HUES6 (cell line): ENCODE results near the gene CGNL1.

Experiments used
- H3K27ac ChIP-seq: 2 replicates; pipeline ENCODE4 v1.7.0; 2013; ENCODE audit warnings: low read depth, mild to moderate bottlenecking, low read length, inconsistent platforms
- H3K27me3 ChIP-seq: 2 replicates; pipeline ENCODE4 v1.6.1; 2013; ENCODE audit warnings: low read length; ENCODE audit not compliant: control insufficient read depth, insufficient read depth
- H3K36me3 ChIP-seq: 2 replicates; pipeline ENCODE4 v1.6.1; 2013; ENCODE audit warnings: low read length; ENCODE audit not compliant: control insufficient read depth, insufficient read depth
- H3K4me1 ChIP-seq: 2 replicates; pipeline ENCODE4 v1.6.1; 2013; ENCODE audit warnings: low read length; ENCODE audit not compliant: control insufficient read depth, insufficient read depth
- H3K4me3 ChIP-seq: 2 replicates; pipeline ENCODE4 v1.5.1; 2013; ENCODE audit warnings: low read depth, low read length
- H3K9ac ChIP-seq: one replicate; pipeline ENCODE4 v1.6.1; 2013; ENCODE audit warnings: mild to moderate bottlenecking, low read length
- H3K9me3 ChIP-seq: 2 replicates; pipeline ENCODE4 v1.6.1; 2013; ENCODE audit warnings: low read depth, low read length; ENCODE audit not compliant: control insufficient read depth, insufficient read depth

Gene CGNL1, protein sequence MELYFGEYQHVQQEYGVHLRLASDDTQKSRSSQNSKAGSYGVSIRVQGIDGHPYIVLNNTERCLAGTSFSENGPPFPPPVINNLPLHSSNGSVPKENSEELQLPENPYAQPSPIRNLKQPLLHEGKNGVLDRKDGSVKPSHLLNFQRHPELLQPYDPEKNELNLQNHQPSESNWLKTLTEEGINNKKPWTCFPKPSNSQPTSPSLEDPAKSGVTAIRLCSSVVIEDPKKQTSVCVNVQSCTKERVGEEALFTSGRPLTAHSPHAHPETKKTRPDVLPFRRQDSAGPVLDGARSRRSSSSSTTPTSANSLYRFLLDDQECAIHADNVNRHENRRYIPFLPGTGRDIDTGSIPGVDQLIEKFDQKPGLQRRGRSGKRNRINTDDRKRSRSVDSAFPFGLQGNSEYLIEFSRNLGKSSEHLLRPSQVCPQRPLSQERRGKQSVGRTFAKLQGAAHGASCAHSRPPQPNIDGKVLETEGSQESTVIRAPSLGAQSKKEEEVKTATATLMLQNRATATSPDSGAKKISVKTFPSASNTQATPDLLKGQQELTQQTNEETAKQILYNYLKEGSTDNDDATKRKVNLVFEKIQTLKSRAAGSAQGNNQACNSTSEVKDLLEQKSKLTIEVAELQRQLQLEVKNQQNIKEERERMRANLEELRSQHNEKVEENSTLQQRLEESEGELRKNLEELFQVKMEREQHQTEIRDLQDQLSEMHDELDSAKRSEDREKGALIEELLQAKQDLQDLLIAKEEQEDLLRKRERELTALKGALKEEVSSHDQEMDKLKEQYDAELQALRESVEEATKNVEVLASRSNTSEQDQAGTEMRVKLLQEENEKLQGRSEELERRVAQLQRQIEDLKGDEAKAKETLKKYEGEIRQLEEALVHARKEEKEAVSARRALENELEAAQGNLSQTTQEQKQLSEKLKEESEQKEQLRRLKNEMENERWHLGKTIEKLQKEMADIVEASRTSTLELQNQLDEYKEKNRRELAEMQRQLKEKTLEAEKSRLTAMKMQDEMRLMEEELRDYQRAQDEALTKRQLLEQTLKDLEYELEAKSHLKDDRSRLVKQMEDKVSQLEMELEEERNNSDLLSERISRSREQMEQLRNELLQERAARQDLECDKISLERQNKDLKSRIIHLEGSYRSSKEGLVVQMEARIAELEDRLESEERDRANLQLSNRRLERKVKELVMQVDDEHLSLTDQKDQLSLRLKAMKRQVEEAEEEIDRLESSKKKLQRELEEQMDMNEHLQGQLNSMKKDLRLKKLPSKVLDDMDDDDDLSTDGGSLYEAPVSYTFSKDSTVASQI

DNA sequence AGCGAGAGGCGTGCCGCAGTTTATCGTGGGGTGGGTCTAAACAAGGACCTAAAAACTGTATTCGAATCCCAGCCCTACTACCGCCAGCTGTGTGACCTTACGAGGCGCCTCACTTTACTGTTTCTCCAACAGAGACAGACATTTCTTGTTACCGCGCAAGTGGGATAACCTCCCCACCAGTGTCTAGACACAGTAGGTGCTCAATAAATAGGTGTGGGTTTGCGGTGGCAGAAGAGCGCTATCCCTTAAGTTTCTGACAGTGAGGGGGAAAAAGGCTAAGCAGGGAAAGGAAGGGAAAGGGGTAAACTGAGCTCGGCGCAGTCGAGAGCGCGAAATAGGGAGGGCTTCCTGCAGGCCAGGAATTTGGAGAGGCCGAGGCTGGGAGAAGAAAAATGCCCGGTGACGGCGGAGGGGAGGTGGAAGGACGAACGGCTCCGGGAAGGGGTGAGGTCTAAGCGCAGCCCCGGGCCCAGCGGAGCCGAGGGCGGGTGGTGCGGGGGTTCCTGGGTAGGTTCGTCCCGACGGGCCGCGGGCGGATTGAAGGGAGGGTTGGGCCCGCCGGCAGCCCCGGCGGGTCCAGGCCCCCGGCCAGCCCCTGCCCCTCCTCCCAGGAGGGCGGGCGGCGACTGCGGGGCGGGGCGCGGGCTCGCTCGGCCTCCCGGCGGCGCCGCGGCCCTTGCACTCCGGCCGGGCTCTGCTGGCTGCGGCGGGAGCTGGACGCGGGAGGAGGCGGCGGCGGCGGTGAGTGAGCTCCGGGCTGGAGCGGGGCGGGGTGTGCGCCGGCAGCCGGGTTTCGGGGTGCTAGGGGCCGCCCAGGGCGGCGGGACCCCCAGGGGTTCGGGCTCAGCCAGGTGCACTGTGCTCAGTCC, at the start of gene CGNL1:
TSS of gene CGNL1 (plus strand) at position 679 of the 869 bp plus-strand sequence. CDS start 61,495 bp downstream, outside the sequence.
- Histone ChIP-seq H3K27me3 (no peaks in the 10 kb centered on the region; the same call in 1 of the 2 replicates), H3K4me3 (peak within 1 kb of the TSS; percentile 79), H3K9me3 (no peaks in the 10 kb centered on the region), H3K9ac (peak within 1 kb of the TSS; percentile 66), H3K27ac (no peak within 1 kb of the TSS; the same call in 1 of the 2 replicates), H3K36me3 (no peaks in the 10 kb centered on the region), H3K4me1 (peaks cover 41% of the 10 kb centered on the region)

DNA sequence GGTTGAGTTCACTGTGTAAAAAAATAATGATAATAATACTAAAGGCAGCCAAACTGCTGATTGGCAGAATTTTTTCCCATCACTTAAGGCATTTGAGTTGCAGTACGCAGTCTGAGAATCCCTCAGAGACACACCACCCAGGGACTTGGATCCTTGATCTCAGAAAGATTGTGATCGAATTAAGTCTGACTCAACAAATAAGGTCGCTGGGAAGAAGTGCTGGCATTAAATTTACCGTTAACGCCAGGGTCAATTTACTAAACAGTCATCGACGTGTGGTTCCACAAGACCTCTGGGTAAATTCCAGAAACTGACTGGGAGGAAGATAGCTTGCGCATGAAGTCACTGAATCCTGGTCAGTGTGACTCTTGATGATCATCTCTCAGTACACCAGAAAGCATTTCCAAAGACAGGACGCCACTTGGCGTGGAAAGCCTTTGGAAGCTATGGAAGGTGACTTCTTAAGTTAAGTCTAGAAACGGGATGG, 48.3 kb upstream of the CGNL1 start:
- Histone ChIP-seq H3K9ac (no peak overlapping the region), H3K4me1 (peaks cover 22% of the 10 kb centered on the region; the same call in 1 of the 2 replicates), H3K27me3 (no peaks in the 10 kb centered on the region), H3K27ac (no peak overlapping the region), H3K9me3 (no peaks in the 10 kb centered on the region), H3K4me3 (no peak overlapping the region), H3K36me3 (no peaks in the 10 kb centered on the region)

DNA sequence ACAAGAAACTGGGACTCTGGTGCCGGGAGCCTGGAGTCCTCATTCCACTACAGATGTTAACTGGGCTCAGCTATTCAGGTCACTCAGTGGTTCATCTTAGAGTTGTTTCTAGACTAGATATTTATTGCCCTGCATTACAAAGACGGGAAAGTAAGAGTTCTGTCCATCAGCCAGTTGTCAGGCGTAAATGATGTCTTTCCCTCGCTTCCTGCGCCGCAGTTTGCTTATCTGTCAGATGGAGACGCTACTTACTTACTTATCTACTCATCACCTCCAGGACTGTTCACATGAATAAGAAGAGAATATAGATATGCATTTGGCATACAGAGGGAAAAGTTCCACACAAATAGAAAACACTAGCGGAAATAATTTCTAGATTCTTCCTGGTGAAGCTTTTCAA, 47.8 kb upstream of the CGNL1 start:
- Histone ChIP-seq H3K9me3 (no peaks in the 10 kb centered on the region), H3K36me3 (no peaks in the 10 kb centered on the region), H3K4me1 (peaks cover 17% of the 10 kb centered on the region; the same call in 1 of the 2 replicates), H3K4me3 (no peak overlapping the region), H3K27ac (no peak overlapping the region), H3K27me3 (no peaks in the 10 kb centered on the region), H3K9ac (no peak overlapping the region)

DNA sequence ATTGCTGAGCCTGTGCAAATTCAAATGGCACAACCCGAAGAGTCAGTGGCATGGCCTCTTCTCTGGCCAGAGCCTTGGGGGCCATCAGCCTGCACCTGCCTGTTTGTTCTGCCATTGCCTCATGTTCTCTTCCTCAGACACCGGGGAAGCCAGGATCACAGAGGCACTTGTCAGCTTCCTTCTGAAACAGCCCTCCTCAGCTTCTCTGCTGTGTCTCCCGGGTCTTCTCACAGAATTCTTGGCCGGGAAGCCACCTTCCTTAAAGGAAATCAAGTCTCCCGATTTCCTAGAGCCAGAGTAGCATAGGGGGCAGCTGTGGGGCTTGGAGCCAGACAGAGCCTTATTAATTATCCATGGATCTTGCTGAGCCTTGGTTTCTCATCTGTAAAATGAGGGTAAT, 47.4 kb upstream of the CGNL1 start:
- Histone ChIP-seq H3K9me3 (no peaks in the 10 kb centered on the region), H3K4me3 (no peak overlapping the region), H3K27ac (no peak overlapping the region)

DNA sequence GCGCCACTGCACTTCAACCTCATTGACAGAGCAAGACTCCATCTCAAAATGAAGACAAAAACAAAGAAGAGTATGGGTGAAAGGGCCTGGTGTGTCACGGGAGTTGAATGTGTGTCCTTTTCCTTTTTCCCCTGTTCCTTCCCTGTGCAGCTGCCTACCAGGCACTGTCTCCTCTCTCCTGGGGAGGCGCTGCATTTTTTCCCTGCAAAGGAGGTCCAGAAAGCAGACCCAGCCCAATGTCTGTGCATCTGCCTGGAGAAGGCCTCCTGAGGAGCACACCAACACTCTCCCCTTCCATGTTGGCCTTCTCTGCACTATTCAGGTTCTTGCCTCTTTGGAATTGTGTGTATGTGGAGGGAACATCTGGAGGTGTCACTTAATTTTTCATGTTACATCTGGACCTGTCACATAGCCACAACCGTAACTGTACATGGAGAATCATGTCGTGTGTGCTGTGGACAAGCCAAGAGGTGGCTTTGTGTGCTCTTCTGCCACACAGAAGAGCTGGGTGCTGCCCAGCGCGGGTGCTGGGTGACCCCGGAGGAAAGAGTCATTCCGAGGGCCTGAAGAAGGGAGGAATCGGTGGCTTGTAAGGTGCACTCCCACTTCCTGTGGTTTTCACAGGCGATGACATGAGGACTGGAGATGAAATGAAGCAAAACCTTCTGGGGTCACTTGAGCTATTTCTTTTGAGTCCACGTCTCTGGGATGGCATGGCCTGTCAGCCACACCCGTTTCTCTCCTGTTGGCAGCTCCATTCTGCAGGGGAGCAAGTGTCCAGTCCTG, 46.5 kb upstream of the CGNL1 start:
- H3K4me3 ChIP-seq, result no peak overlapping the region
- peaks cover 19% of the 10 kb centered on the region; the same call in 1 of the 2 replicates for H3K4me1 ChIP-seq
- H3K27me3 ChIP-seq, result no peaks in the 10 kb centered on the region
- no peaks in the 10 kb centered on the region for H3K9me3 ChIP-seq
- no peak overlapping the region for H3K27ac ChIP-seq
- H3K36me3 ChIP-seq, result no peaks in the 10 kb centered on the region
- no peak overlapping the region for H3K9ac ChIP-seq

More for the DNA sequence above, 47.4 kb upstream of the CGNL1 start:
- Histone ChIP-seq H3K9ac (no peak overlapping the region), H3K4me1 (peaks cover 14% of the 10 kb centered on the region; the same call in 1 of the 2 replicates), H3K36me3 (no peaks in the 10 kb centered on the region), H3K27me3 (no peaks in the 10 kb centered on the region)

DNA sequence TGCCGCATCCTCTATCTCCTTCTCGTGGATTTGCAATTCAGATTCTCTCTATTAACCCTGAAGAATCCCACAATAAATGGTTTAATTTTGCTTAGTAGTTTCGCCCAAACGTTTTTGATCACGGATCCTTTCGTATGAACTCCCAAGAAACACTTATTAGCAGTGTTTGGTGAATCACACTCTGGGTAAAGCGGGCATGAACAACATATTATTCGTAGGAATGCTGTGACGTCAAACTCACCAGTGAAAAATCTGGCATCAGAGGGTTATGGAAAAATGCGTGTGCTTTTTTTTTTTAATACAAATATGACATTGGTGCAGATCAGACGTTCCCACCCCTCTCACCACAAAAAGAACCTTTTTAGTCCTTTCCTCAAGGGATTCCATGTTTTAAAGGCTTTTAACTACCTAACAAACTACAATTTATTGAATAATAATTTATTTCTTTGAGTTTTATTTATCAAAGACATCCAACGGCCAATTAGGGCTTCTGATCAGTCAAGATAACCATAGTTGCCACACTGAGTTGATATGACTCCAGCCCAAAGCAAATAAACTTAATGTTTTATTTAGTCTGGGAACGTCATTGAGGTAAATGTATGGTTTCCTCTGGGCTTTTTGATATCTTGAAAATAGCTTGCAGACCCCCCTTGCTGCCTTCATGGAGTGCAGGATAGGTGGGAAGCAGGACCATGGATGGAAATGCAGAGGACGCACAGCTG, 45.5 kb upstream of the CGNL1 start:
- no peak overlapping the region for H3K27ac ChIP-seq
- H3K9me3 ChIP-seq, result no peaks in the 10 kb centered on the region
- no peak overlapping the region for H3K9ac ChIP-seq
- no peak overlapping the region for H3K4me3 ChIP-seq
- H3K27me3 ChIP-seq, result no peaks in the 10 kb centered on the region
- H3K36me3 ChIP-seq, result no peaks in the 10 kb centered on the region
- peaks cover 11% of the 10 kb centered on the region; the same call in 1 of the 2 replicates for H3K4me1 ChIP-seq

DNA sequence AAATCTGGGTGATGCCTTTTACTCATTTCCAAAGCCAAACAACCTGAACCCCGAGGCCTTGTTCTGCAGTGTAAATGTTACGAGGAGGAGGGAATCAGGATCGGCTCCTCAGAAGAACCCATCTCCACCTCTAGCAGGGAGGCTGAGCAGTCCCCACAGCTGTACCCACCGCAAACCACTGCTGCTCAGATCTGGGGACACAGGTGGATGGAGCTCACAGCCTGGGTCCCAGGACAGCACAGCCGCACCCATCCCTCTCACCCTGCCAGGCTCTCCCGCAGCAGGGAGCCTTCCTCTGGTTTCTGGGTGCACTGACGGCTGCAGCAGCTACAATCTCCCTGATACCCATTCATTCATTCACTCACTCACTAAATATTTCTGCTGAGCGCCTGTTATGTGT, 44.0 kb upstream of the CGNL1 start:
- no peak overlapping the region for H3K9ac ChIP-seq
- peaks cover 11% of the 10 kb centered on the region; the same call in 1 of the 2 replicates for H3K4me1 ChIP-seq

DNA sequence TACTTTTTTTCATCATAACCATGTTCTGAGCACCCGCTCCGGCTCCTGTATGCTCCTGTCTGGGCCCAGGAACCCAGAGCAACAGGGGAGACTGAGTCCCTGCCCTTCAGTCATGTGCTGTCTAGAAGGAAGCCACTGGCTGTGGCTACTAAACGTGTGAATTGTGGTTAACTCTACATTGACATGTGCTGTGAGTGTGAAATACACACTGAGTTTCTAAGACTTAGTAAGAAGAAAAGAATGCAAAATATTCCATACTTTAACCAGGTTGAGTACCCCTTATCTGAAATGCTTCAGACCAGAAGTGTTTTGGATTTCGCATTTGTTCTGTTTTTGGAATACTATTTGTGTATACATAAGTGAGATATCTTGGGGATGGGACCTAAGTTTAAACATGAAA, 42.8 kb upstream of the CGNL1 start:
- peaks cover 16% of the 10 kb centered on the region; the same call in 1 of the 2 replicates for H3K4me1 ChIP-seq
- no peak overlapping the region for H3K4me3 ChIP-seq
- no peaks in the 10 kb centered on the region for H3K36me3 ChIP-seq
- H3K9ac ChIP-seq, result no peak overlapping the region
- no peaks in the 10 kb centered on the region for H3K27me3 ChIP-seq
- H3K9me3 ChIP-seq, result no peaks in the 10 kb centered on the region
- H3K27ac ChIP-seq, result no peak overlapping the region

More for the DNA sequence above, 44.0 kb upstream of the CGNL1 start:
- H3K9me3 ChIP-seq, result no peaks in the 10 kb centered on the region
- no peaks in the 10 kb centered on the region for H3K27me3 ChIP-seq
- no peak overlapping the region for H3K4me3 ChIP-seq
- H3K36me3 ChIP-seq, result no peaks in the 10 kb centered on the region
- H3K27ac ChIP-seq, result no peak overlapping the region

DNA sequence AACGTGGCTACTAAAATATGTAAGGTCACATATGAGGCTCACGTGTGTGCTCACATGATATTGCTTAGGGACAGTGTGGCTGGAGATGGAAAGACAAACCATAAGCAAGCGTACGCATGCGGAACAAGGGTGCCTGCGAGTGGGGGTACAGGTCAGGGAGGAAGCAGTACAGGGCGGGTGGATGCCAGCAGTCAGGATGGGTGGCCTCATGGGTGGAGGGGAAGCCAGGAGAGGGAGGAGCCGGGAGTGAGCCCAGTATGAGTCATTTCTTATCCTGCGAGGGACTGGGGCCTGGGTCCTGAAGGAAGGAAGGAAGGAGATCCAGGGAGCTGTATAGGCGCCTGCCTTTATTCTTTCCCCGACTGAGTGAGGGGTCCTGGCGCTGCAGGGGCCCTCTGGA, 42.0 kb upstream of the CGNL1 start:
- H3K27ac ChIP-seq, result no peak overlapping the region
- peaks cover 16% of the 10 kb centered on the region; the same call in 1 of the 2 replicates for H3K4me1 ChIP-seq
- H3K9ac ChIP-seq, result no peak overlapping the region
- no peaks in the 10 kb centered on the region for H3K9me3 ChIP-seq
- no peak overlapping the region for H3K4me3 ChIP-seq
- no peaks in the 10 kb centered on the region for H3K27me3 ChIP-seq
- H3K36me3 ChIP-seq, result no peaks in the 10 kb centered on the region
